GM18909 (cell line): ENCODE measurements around the gene CRTC3.

ENCODE experiments used
- ATAC-seq: cut with Tn5 transposase; IDR thresholded peaks from one replicate; pipeline ENCODE4 v1.9.1; 2021; ENCODE audit warnings: mild to moderate bottlenecking; ENCODE audit not compliant: unreplicated experiment, poor library complexity

The CRTC3 gene

GRCh38 chr15:90691369-90691768 lies 161.6 kb downstream of the CRTC3 start:
- ATAC-seq = no peak

GRCh38 chr15:90691982-90692773 lies 162.5 kb downstream of the CRTC3 start:
- peak; percentile 74 for ATAC-seq
